ENCODE measurements around the gene SBF1.

- TF ChIP-seq CTCF (IDR thresholded peaks at IDR 0.05) (no peak), POLR2A (IDR thresholded peaks at IDR 0.05) (no peak), EP300 (IDR thresholded peaks at IDR 0.05) (no peak)
These were observed 34.1 kb downstream of the SBF1 start for GRCh38 chr22:50440544-50441249.
